ENCODE results near the gene NRIP1.

Gene NRIP1

DNA sequence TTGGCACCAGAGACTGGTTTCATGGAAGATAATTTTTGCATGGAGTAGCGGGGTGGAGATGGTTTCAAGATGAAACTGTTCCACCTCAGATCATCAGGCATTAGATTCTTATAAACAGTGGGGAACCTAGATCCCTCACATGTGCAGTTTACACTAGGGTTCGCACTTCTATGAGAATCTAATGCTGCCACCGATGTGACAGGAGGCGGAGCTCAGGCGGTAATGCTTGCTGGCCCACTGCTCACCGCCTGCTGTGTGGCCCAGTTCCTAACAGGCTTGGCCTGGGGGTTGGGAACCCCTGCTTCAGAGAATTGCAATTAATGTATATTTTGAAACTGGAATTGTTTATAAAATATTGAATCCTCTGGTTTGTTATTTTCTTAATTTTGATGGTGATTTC, 92.1 kb downstream of the NRIP1 start:
- TF ChIP-seq CTCF (conservative IDR thresholded peaks at IDR 0.05): no peak

DNA sequence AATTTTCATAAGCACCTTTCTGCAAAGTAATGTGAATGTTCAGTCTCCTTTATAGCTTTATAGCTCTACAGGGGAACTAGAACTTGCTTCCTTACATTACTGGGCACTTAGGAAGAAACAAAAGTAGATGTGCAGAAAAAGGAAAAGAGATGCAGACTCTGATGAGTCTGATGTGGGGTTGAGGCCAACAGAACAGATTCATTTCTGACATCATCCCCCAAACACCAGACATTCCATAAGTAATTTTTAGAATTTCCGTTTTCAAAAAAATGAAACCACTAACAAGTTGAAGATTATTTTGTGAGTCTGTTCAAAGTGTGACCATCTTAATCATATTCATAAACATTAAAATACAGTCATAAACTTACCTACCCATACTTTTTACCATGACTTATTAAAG, 96.0 kb downstream of the NRIP1 start:
- no peak for TF ChIP-seq CTCF (conservative IDR thresholded peaks at IDR 0.05)

More for the DNA sequence above, 92.1 kb downstream of the NRIP1 start:
- no peak overlapping the region for H3K27ac ChIP-seq

DNA sequence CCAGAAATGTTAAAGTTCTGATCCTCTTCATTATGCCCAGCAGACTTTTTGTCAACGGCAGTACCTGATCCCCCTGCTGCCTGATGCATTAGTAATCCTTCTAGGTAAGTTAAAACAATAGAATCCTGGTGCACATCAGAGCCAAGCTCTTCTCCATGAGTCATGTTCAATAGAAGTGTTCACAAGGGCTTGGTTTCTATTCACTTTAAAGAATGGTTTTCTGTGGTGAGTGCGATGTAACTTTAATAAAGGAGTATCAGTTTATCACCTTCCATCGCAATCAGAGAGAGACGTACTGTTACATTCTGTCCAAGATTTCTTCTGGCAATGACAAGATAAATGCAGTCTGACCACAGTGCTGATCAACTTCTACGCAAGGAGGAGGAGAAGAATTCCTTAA, 96.8 kb downstream of the NRIP1 start:
- no peak overlapping the region for H3K27ac ChIP-seq
- no peak for TF ChIP-seq CTCF (conservative IDR thresholded peaks at IDR 0.05)

More for the DNA sequence above, 96.0 kb downstream of the NRIP1 start:
- no peak overlapping the region for H3K27ac ChIP-seq

GRCh38 chr21:14964621-14965020, 100.2 kb downstream of the NRIP1 start:
- H3K27ac ChIP-seq: no peak overlapping the region
- no peak for TF ChIP-seq CTCF (conservative IDR thresholded peaks at IDR 0.05)

DNA sequence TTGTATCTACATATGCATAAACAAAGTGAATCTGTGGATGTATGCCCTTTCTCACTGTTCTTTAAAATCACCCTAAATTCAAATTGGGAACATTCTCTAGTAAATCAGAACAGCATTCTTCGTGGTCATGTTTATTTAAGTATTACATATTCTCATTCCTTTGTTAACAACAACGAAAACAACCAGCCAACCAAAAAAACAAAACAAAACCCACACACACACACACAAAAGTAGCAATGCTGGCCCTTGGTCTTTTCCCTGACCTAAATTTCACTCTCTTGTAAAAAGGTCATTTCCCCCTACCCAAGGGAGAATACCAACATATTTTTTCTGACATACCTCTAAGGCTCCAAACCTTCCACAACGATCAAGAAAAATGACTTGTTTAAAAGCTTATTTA, 102.6 kb downstream of the NRIP1 start:
- no peak overlapping the region for H3K27ac ChIP-seq
- TF ChIP-seq CTCF (conservative IDR thresholded peaks at IDR 0.05): no peak

DNA sequence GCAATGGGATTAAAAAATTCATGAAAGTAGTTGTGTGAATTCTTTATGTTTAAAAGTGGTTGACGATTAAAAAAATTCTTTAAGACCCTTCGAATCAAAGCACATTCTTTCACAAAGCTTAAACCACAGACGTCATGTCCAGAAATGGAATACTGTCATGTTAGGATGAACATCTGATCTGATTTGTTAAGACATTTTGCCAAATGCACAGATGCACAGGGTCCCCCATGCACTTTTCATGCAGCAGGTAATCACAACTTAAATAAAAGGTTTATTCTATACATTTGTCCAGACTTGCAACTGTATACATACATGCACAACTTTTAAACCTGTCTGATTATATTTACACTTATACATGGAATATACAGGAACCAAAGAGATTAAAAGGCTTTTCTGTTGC, 103.3 kb downstream of the NRIP1 start:
- no peak overlapping the region for H3K27ac ChIP-seq
- no peak for TF ChIP-seq CTCF (conservative IDR thresholded peaks at IDR 0.05)

DNA sequence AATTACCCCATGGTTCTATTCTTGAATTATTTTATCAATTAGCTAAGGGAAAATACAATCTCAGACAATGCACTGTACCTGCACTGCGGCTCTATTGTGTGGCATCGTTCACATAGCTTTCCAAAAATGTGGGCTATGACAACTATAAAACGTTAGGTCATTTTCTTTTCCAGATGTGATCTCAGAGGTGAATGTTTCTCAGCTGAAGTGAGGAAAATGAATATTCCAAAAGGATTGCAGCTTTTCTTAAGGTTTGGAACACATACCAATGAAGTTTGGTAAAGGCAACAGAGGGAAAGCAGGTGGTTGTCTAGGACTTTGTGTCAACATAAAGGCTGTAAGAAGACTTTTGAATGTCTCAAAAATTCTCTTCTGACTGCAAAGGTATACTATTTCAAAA, 105.5 kb downstream of the NRIP1 start:
- no peak for TF ChIP-seq CTCF (conservative IDR thresholded peaks at IDR 0.05)
- no peak overlapping the region for H3K27ac ChIP-seq

- TF ChIP-seq CTCF (conservative IDR thresholded peaks at IDR 0.05): no peak
- peak overlapping the region; percentile 70 for H3K27ac ChIP-seq
Observed at GRCh38 chr21:14957836-14958235, 107.0 kb downstream of the NRIP1 start.

Measured in VCaP (cell line).